ENCODE results near the gene FKBP4. TPM values are rescaled to one million over a fixed set of nuclear protein-coding genes. Genes with fewer than 3 reads are reported as not detected.
"Not testable (repeated sequence)": the region's sequence is repeated elsewhere in the genome, so short reads cannot be mapped to it uniquely, and the experiment has no call there.

Gene FKBP4
- total and polyA plus RNA-seq, 4 donors = 44.0 to 132 (median 89.3) TPM

DNA sequence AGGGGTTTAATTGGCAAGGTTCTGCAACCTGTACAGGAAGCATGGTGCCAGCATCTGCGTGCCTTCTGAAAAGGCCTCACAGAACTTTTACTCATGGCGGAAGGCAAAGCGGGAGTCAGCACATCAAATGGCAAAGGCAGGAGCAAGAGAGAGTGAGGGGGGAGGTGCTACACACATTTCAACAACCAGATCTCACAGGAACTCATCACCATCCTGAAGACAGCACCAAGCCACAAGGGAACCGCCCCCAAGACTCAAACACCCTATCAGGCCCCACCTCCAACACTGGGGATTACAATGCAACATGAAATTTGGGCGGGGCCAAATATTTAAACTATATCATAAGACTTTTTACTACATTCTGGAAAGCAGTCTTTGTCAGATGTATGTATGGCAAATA lies 38.0 kb upstream of the FKBP4 start:
- Histone ChIP-seq H3K4me3 (ENCODE audit: low read depth, low read length) (no peak overlapping the region), H3K9me3 (ENCODE audit: control insufficient read depth, insufficient read depth, low read length) (no peaks in the 10 kb centered on the region), H3K4me1 (ENCODE audit: control insufficient read depth, insufficient read depth, low read length) (peaks cover 10% of the 10 kb centered on the region), H3K27me3 (ENCODE audit: control insufficient read depth, insufficient read depth, low read length) (peaks cover 17% of the 10 kb centered on the region), H3K36me3 (ENCODE audit: control insufficient read depth, insufficient read depth, low read length) (peaks cover 3% of the 10 kb centered on the region), H3K27ac (ENCODE audit: low read depth, low read length) (no peak overlapping the region)
- DNase-seq (ENCODE audit: low read depth in 4 of 6, low spot score in 6 of 6) = no peak
- WGBS (ENCODE audit: insufficient coverage) = no CpG with 5 or more reads among the region's 5 CpGs

DNA sequence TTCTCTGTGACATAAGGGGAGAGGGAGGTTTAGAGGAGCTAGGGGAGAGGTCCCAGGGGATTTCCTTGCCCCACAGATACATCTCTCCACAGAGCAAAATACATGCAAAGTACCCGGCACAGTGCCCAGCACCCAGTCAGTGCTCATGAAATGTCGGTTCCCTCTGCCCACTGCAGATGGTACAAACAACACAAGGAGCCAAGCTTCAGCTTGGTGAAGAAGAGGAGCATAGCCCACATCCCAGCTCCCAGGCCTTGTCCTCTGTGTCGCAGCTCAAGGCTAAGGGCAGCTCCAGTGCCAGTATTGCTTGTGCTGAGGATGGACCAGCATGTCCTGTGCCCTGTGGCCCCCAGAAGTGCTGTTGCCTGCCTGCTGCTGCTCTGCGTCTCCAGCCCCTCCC lies 35.0 kb upstream of the FKBP4 start:
- Histone ChIP-seq H3K9me3 (ENCODE audit: control insufficient read depth, insufficient read depth, low read length) (no peaks in the 10 kb centered on the region), H3K4me1 (ENCODE audit: control insufficient read depth, insufficient read depth, low read length) (no peaks in the 10 kb centered on the region), H3K27ac (ENCODE audit: low read depth, low read length) (no peak overlapping the region), H3K4me3 (ENCODE audit: low read depth, low read length) (no peak overlapping the region), H3K36me3 (ENCODE audit: control insufficient read depth, insufficient read depth, low read length) (peaks cover 3% of the 10 kb centered on the region), H3K27me3 (ENCODE audit: control insufficient read depth, insufficient read depth, low read length) (peaks cover 2% of the 10 kb centered on the region)
- WGBS (ENCODE audit: insufficient coverage) = 70% methylated on average over 4 of the region's 4 CpGs
- no peak for DNase-seq (ENCODE audit: low read depth in 4 of 6, low spot score in 6 of 6)

DNA sequence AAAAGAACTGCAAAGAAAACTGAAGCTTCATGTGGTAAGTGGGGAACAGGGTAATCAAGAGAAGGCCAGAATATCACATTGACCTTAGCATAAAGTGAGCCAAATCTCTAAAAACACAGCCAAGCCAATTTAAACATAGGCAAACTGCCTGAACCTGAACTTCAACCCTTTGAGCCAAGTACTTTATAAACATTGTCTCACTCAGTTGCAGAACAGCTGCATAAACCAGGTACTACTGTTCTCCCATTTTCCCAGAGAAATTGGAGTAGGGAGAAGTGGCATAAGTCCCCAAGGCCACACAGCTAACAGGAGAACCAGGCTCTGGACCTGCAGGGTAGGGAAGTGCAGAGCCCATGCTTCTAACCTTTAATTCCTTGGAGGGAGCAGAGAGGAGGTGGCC lies 30.4 kb upstream of the FKBP4 start:
- H3K4me3 ChIP-seq (ENCODE audit: low read depth, low read length) = no peak overlapping the region
- H3K36me3 ChIP-seq (ENCODE audit: control insufficient read depth, insufficient read depth, low read length) = peaks cover 3% of the 10 kb centered on the region
- DNase-seq (ENCODE audit: low read depth in 4 of 6, low spot score in 6 of 6) = no peak
- H3K9me3 ChIP-seq (ENCODE audit: control insufficient read depth, insufficient read depth, low read length) = no peaks in the 10 kb centered on the region
- no peaks in the 10 kb centered on the region for H3K4me1 ChIP-seq (ENCODE audit: control insufficient read depth, insufficient read depth, low read length)
- H3K27ac ChIP-seq (ENCODE audit: low read depth, low read length) = no peak overlapping the region
- no peaks in the 10 kb centered on the region for H3K27me3 ChIP-seq (ENCODE audit: control insufficient read depth, insufficient read depth, low read length)

DNA sequence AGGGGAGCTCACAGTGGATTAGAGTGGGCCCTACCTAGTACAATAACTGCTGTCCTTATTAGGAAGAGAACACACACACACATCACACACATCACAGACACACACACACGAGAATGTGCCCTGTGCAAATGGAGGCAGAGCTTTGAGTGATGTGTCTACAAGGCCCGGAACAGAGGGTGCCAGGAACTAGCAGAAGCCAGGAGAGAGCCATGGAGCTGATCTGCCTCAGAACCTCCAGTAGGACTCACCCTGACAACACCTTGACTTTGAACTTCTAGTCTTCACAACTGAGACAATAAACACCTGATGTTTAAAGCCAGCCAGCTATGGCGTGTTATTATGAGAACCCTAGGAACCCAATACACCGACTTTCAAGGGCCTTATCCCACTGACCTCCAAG lies 29.7 kb upstream of the FKBP4 start:
- Histone ChIP-seq H3K27me3 (ENCODE audit: control insufficient read depth, insufficient read depth, low read length) (no peaks in the 10 kb centered on the region), H3K36me3 (ENCODE audit: control insufficient read depth, insufficient read depth, low read length) (peaks cover 3% of the 10 kb centered on the region), H3K9me3 (ENCODE audit: control insufficient read depth, insufficient read depth, low read length) (no peaks in the 10 kb centered on the region), H3K27ac (ENCODE audit: low read depth, low read length) (no peak overlapping the region), H3K4me1 (ENCODE audit: control insufficient read depth, insufficient read depth, low read length) (no peaks in the 10 kb centered on the region), H3K4me3 (ENCODE audit: low read depth, low read length) (no peak overlapping the region)
- no peak for DNase-seq (ENCODE audit: low read depth in 4 of 6, low spot score in 6 of 6)
- WGBS (ENCODE audit: insufficient coverage) = 80% methylated on average over 3 of the region's 4 CpGs

DNA sequence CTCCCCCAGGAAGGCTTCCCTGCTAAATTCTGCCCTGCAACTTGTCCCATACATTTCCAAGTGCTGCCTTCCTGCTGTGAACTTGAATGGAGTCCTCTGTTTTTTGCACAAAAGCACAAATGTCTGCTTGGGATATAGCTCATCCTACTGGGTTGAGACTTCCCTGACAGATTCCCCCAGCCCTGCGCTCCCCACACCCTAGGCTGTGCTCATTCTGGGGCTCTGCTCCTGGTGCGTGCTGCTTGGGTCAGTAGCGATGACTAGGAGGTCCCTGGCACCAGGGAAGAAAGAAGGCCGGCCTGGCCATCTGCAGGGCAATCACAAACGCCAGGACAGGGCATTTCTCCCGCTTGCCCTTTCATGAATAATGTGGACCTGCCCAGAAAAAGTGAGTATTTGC lies 29.2 kb upstream of the FKBP4 start:
- no peak for DNase-seq (ENCODE audit: low read depth in 4 of 6, low spot score in 6 of 6)
- Histone ChIP-seq H3K27me3 (ENCODE audit: control insufficient read depth, insufficient read depth, low read length) (no peaks in the 10 kb centered on the region), H3K4me3 (ENCODE audit: low read depth, low read length) (no peak overlapping the region), H3K27ac (ENCODE audit: low read depth, low read length) (no peak overlapping the region), H3K9me3 (ENCODE audit: control insufficient read depth, insufficient read depth, low read length) (no peaks in the 10 kb centered on the region), H3K4me1 (ENCODE audit: control insufficient read depth, insufficient read depth, low read length) (no peaks in the 10 kb centered on the region), H3K36me3 (ENCODE audit: control insufficient read depth, insufficient read depth, low read length) (peaks cover 3% of the 10 kb centered on the region)
- 74% methylated on average over 6 of the region's 6 CpGs for WGBS (ENCODE audit: insufficient coverage)

DNA sequence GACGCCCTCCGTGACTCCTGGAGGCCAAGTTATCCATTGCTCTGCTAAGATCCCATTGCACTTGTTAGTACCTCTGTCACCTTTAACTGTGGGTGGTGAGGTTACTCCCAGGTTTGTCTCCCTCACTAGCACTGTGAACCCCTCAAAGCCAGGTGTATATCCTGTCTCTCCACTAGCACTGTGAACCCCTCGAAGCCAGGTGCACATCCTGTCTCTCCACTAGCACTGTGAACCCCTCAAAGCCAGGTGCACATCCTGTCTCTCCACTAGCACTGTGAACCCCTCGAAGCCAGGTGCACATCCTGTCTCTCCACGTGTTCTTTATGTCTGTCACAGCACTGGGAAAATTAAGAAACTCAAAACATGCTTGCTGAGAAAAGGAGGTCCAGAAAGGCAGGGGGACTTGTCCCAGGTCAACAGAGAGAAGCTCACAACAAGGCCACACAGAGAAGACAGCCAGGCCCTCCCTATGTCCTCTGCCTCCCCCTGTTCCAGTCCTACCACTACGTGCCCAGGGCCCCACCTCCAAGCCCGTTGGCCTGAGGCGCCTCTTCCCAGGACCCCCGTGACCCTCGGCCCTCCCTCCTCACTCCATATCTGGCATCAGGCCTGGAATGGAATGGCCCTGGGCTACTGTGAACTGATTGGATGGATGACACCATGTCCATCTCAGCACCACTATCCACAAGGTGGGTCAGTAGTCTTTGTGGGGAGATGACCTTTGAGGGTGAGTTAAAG lies 26.4 kb upstream of the FKBP4 start:
- H3K36me3 ChIP-seq (ENCODE audit: control insufficient read depth, insufficient read depth, low read length) = peaks cover 3% of the 10 kb centered on the region
- H3K4me3 ChIP-seq (ENCODE audit: low read depth, low read length) = no peak overlapping the region
- H3K27ac ChIP-seq (ENCODE audit: low read depth, low read length) = no peak overlapping the region
- 81% methylated on average over 6 of the region's 10 CpGs for WGBS (ENCODE audit: insufficient coverage)
- no peaks in the 10 kb centered on the region for H3K4me1 ChIP-seq (ENCODE audit: control insufficient read depth, insufficient read depth, low read length)
- DNase-seq (ENCODE audit: low read depth in 4 of 6, low spot score in 6 of 6) = no peak
- H3K9me3 ChIP-seq (ENCODE audit: control insufficient read depth, insufficient read depth, low read length) = no peaks in the 10 kb centered on the region
- no peaks in the 10 kb centered on the region for H3K27me3 ChIP-seq (ENCODE audit: control insufficient read depth, insufficient read depth, low read length)

DNA sequence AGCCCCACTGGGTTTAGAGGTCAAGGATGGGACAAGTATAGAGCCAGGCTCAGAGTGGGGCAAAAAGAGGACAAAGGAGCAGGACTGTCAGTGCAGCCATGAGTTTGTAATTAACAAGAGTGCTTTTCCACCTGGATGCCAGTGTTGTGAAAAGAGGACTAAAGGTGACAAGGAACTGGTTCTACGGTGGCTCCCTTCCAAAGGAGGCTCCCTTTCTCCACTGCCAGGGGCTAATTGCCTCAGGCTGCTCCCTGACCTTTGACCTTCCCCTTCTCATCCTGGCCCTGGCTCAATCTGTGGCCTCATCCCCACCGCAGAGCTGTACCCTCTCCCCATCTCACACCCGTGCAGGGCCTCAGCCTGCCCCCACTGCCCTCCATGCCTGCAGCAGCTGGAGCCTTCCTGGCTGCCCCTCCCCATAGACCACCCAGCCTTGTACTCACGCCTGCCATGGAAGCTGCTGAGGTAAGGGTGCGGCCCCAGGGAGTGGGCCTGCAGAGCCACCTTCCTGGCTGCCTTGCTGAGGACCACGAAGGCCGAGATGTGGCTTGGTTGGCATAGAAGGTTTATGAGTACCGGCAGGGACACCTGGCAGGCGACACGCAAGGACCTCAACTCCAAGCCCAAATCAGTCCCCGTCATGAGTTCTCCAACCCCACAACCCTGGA lies 24.8 kb upstream of the FKBP4 start:
- Histone ChIP-seq H3K4me1 (ENCODE audit: control insufficient read depth, insufficient read depth, low read length) (no peaks in the 10 kb centered on the region), H3K36me3 (ENCODE audit: control insufficient read depth, insufficient read depth, low read length) (peaks cover 3% of the 10 kb centered on the region)
- WGBS (ENCODE audit: insufficient coverage) = 73% methylated on average over 11 of the region's 11 CpGs

DNA sequence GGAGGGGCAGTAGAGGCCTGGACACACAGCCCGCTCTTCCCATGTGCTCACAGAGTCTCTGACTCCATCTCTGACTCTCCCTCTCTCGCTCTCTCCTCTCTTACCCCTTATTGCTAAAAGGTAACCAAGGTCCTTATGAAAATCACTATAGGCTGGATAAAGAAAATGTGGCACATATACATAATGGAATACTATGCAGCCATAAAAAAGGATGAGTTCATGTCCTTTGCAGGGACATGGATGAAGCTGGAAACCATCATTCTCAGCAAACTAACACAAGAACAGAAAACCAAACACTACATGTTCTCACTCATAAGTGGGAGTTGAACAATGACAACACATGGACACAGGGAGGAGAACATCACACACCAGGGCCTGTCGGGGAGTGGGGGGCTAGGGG lies 24.2 kb upstream of the FKBP4 start:
- not testable (repeated sequence) for H3K4me1 ChIP-seq (ENCODE audit: control insufficient read depth, insufficient read depth, low read length); H3K27me3 ChIP-seq (ENCODE audit: control insufficient read depth, insufficient read depth, low read length); DNase-seq (ENCODE audit: low read depth in 4 of 6, low spot score in 6 of 6); H3K4me3 ChIP-seq (ENCODE audit: low read depth, low read length); H3K36me3 ChIP-seq (ENCODE audit: control insufficient read depth, insufficient read depth, low read length); H3K9me3 ChIP-seq (ENCODE audit: control insufficient read depth, insufficient read depth, low read length); H3K27ac ChIP-seq (ENCODE audit: low read depth, low read length)
- no CpG with 5 or more reads among the region's 3 CpGs for WGBS (ENCODE audit: insufficient coverage)

More for the DNA sequence above, 24.8 kb upstream of the FKBP4 start:
- DNase-seq (ENCODE audit: low read depth in 4 of 6, low spot score in 6 of 6) = no peak
- Histone ChIP-seq H3K27ac (ENCODE audit: low read depth, low read length) (no peak overlapping the region), H3K27me3 (ENCODE audit: control insufficient read depth, insufficient read depth, low read length) (no peaks in the 10 kb centered on the region), H3K4me3 (ENCODE audit: low read depth, low read length) (no peak overlapping the region), H3K9me3 (ENCODE audit: control insufficient read depth, insufficient read depth, low read length) (no peaks in the 10 kb centered on the region)

DNA sequence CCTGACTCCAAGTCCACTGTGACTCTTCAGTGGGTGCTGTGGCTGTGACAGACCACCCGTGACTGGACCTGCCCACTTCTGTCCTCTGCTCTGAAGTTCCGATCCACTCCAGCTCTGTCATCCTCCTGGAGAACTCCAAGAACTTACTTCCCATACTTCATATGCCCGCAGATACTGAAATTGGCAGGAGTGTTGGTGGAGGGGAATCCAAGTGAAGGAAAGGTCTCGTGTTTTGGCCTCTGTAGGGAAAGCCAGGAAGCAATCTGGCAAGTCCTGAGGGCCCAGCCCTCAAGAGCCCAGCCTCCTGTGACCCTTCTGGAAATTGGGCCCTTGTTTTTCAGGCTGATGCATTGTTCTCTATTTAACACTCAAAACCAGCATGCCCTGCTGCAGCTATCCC lies 22.4 kb upstream of the FKBP4 start:
- DNase-seq (ENCODE audit: low read depth in 4 of 6, low spot score in 6 of 6) = no peak
- Histone ChIP-seq H3K36me3 (ENCODE audit: control insufficient read depth, insufficient read depth, low read length) (peaks cover 3% of the 10 kb centered on the region), H3K27me3 (ENCODE audit: control insufficient read depth, insufficient read depth, low read length) (no peaks in the 10 kb centered on the region), H3K4me3 (ENCODE audit: low read depth, low read length) (no peak overlapping the region), H3K4me1 (ENCODE audit: control insufficient read depth, insufficient read depth, low read length) (no peaks in the 10 kb centered on the region), H3K27ac (ENCODE audit: low read depth, low read length) (no peak overlapping the region), H3K9me3 (ENCODE audit: control insufficient read depth, insufficient read depth, low read length) (no peaks in the 10 kb centered on the region)
- 0% methylated on average over 1 of the region's 4 CpGs for WGBS (ENCODE audit: insufficient coverage)

DNA sequence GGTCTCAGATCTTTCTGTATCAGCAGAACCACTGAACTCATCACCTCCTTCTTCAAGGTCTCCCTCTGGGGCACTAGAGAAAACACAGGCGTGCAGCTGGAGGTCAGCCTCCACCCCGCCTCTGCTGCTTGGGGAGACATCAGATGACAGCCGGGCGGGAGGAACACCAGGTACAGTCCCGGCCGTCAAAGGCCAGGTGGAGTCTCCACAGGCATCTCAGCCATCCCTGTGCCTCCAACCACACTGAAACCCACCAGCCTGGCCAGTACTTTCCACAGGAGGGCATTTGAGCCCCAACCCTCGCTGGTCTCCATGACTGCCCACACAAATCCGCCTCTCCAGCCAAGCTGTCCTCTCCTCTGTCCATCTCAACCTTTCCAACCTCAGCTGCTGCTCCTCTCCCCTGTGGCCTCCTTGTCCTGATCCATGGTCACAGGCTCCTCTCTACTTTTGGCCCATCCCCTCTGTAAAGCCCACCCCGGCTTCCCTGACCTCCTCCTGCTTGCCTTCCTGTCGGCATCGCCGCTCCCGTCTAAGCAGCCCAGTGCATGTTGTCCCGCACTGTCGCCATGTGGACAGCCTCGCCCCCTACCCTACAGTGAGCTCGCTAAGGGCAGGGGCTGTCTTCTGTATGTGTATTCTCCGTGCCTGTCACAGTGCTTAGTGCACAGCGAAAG lies 21.4 kb upstream of the FKBP4 start:
- Histone ChIP-seq H3K27me3 (ENCODE audit: control insufficient read depth, insufficient read depth, low read length) (no peaks in the 10 kb centered on the region), H3K4me1 (ENCODE audit: control insufficient read depth, insufficient read depth, low read length) (no peaks in the 10 kb centered on the region), H3K36me3 (ENCODE audit: control insufficient read depth, insufficient read depth, low read length) (peaks cover 3% of the 10 kb centered on the region), H3K9me3 (ENCODE audit: control insufficient read depth, insufficient read depth, low read length) (no peaks in the 10 kb centered on the region), H3K27ac (ENCODE audit: low read depth, low read length) (no peak overlapping the region), H3K4me3 (ENCODE audit: low read depth, low read length) (no peak overlapping the region)
- WGBS (ENCODE audit: insufficient coverage) = 79% methylated on average over 19 of the region's 19 CpGs
- DNase-seq (ENCODE audit: low read depth in 4 of 6, low spot score in 6 of 6) = no peak

All from spinal cord (tissue), 10 donors.